ENCODE data around the gene ACYP1.

- TF ChIP-seq CTCF (IDR thresholded peaks at IDR 0.05) = no peak
- TF ChIP-seq, protein P1, sequence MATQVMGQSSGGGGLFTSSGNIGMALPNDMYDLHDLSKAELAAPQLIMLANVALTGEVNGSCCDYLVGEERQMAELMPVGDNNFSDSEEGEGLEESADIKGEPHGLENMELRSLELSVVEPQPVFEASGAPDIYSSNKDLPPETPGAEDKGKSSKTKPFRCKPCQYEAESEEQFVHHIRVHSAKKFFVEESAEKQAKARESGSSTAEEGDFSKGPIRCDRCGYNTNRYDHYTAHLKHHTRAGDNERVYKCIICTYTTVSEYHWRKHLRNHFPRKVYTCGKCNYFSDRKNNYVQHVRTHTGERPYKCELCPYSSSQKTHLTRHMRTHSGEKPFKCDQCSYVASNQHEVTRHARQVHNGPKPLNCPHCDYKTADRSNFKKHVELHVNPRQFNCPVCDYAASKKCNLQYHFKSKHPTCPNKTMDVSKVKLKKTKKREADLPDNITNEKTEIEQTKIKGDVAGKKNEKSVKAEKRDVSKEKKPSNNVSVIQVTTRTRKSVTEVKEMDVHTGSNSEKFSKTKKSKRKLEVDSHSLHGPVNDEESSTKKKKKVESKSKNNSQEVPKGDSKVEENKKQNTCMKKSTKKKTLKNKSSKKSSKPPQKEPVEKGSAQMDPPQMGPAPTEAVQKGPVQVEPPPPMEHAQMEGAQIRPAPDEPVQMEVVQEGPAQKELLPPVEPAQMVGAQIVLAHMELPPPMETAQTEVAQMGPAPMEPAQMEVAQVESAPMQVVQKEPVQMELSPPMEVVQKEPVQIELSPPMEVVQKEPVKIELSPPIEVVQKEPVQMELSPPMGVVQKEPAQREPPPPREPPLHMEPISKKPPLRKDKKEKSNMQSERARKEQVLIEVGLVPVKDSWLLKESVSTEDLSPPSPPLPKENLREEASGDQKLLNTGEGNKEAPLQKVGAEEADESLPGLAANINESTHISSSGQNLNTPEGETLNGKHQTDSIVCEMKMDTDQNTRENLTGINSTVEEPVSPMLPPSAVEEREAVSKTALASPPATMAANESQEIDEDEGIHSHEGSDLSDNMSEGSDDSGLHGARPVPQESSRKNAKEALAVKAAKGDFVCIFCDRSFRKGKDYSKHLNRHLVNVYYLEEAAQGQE (IDR thresholded peaks at IDR 0.05; ENCODE audit: insufficient read depth in 1 of 2, low read depth in 2 of 2, low read length in 1 of 2) = no peak
- TF ChIP-seq POLR2AphosphoS5 (IDR thresholded peaks at IDR 0.05; ENCODE audit: low read depth, low read length) = no peak
- no peak for TF ChIP-seq SIN3A (IDR thresholded peaks at IDR 0.05; ENCODE audit: borderline replicate concordance, insufficient read depth, low read depth, low read length)
These were observed 4.7 kb upstream of the ACYP1 start for GRCh38 chr14:75068294-75069120.
